ENCODE data around the gene TMPRSS5.

GRCh38 chr11:113649311-113649710 lies 56.8 kb downstream of the TMPRSS5 start:
- TF ChIP-seq, protein P1, sequence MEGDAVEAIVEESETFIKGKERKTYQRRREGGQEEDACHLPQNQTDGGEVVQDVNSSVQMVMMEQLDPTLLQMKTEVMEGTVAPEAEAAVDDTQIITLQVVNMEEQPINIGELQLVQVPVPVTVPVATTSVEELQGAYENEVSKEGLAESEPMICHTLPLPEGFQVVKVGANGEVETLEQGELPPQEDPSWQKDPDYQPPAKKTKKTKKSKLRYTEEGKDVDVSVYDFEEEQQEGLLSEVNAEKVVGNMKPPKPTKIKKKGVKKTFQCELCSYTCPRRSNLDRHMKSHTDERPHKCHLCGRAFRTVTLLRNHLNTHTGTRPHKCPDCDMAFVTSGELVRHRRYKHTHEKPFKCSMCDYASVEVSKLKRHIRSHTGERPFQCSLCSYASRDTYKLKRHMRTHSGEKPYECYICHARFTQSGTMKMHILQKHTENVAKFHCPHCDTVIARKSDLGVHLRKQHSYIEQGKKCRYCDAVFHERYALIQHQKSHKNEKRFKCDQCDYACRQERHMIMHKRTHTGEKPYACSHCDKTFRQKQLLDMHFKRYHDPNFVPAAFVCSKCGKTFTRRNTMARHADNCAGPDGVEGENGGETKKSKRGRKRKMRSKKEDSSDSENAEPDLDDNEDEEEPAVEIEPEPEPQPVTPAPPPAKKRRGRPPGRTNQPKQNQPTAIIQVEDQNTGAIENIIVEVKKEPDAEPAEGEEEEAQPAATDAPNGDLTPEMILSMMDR (IDR thresholded peaks at IDR 0.05) = no peak
- no peak for TF ChIP-seq EP300 (IDR thresholded peaks at IDR 0.05)

Measured in tibial nerve (tissue), 4 donors.